Hypothalamus (tissue), 51 donors: Measurements from ENCODE around the gene SH3BGRL2.
"Not testable (repeated sequence)": the region's sequence is repeated elsewhere in the genome, so short reads cannot be mapped to it uniquely, and the experiment has no call there.

Experiments
- DNase-seq, 51 donors: peaks; one replicate each; lab custom pipeline; 2025; lab: John Stamatoyannopoulos, UW

SH3BGRL2 gene

DNA sequence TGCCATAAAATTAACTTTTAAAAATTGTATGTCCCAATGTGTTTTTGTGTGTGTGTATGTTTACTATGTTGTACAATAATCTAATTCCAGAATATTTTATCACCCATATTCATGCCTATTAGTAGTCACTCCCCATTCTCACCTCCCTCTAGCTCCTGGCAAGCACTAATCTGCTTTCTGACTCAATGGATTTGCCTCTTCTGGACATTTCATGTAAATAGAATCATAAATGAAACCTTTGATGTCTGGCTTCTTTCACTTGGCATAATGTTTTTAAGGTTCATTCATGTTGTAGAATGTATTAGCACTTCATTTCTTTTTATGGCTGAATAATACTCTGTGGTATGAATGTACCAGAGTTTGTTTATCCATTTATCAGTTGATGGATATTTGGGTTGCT, 15.4 kb downstream of the SH3BGRL2 start:
- DNase-seq: no peak

DNA sequence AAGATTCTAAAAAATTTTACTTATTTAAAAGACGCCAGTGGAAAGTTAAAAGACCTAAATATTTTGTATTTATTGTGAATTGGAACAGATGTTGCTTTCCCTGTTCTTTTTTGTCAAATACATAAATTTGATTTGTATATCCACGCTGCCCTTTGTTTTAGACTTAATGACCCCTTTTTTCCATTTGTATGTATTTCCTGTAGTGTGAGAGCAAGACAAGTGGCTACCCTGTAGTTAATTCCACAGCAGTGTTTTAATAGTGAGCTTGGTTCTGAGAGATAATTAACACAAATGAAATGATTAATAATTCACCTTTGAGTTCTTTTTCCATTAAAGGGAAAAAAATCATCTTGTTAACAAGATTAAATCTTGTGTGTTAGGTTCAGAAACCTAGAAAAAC, 16.6 kb downstream of the SH3BGRL2 start:
- no peak for DNase-seq

DNA sequence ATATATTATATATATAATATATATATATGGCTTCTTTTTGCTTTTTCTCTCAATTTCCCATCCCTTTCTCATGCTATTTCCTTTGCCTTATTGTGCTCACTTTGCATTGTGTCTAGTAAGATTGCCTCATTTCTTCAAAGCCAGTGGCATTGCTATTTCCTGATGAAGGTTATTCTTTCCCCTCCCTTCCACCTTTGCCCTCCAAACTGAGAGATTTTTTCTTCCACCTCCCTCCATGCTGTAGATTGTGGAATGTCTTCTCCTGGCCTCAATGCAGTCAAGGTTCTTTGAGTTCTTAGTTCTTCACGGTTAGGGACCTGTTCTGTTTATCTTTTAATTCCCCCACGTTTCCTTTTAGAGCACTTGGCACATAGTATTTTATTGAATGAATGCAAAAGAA, 17.2 kb downstream of the SH3BGRL2 start:
- no peak for DNase-seq

DNA sequence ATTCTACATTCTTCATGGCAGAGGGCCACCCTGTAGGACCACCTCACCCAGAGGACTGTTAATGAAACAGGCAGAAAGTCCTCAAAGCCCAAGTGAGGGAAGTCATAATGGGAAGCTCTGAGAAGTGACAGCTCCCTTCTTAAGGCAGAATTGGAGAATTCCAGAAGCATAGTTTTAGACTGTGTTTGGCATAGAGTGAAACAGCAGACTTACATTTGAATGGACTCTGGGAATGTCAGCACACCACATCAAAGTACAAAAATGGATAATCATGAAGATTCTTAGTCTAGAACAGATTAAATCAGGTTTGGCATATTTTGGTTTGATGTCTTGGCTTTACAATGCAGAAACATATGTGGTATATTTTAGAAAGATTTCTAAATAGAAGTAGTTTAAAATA, 17.9 kb downstream of the SH3BGRL2 start:
- DNase-seq: no peak

DNA sequence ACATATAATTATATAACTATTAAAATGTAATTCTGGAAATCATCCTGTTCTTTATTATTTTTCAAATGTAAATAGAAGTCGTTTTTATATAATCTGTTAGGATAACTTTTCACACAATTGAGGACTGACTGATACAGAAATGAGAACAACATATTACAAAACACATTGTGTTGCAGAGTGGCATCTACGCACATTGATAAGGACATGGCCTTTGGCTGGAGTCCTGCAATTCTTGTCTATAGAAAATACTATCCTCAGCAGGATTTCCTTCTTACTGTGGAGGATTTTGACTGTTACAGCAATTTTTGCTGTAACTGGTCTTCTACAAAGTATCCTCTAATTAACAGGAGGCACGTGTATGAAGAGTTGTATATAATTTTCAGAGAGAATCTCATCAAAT, 19.8 kb downstream of the SH3BGRL2 start:
- DNase-seq: no peak

DNA sequence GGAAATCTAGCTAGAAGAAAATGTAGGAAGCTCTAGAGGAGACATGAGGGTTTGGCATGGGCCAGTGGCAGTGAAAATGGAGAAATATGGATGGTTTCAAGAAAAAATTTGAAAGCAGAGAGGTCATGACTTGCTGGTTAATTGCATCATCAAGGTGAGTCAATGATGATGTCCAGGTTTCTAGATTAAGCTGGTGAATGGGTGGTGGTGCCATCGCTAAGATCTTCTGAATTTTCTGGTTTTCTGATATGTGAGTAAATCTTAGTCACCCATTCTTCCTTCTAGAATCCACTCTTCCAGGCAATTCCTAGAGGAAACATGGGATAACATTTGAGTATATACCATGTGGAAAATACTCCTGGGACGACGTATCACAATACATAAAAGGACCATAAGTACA, 25.0 kb downstream of the SH3BGRL2 start:
- no peak for DNase-seq

DNA sequence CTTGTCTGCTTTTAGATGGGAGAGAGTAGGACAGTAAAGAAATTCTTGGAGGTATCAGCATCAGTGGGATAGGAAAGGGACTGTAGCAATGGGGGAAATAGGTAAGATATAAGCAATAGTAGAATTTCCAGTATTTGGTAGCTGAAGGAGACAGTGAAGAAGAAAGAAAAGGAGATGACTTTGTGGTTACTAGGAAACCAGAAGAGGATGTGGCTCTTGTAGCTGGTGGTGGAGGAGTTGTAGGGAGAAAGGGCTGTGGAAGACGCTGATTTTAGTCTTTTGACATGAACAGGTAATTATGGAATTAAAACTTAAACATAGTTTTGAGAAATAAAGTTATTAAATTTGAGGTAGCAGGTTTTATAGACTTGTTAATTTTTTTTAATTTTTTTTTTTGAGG, 26.1 kb downstream of the SH3BGRL2 start:
- DNase-seq: no peak

DNA sequence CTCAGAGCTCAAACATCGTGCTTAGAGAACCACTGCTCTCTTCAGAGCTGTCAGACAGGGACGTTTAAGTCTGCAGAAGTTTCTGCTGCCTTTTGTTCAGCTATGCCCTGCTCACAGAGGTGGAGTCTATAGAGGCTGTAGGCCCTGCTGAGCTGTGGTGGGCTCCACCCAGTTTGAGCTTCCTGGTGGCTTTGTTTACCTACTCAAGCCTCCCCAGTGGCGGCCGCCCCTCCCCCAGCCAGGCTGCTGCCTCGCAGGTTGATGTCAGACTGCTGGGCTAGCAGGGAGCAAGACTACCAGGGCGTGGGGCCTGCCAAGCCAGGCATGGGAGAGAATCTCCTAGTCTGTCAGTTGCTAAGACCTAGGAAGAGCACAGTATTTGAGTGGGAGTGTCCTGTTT, 32.5 kb downstream of the SH3BGRL2 start:
- not testable (repeated sequence) for DNase-seq

DNA sequence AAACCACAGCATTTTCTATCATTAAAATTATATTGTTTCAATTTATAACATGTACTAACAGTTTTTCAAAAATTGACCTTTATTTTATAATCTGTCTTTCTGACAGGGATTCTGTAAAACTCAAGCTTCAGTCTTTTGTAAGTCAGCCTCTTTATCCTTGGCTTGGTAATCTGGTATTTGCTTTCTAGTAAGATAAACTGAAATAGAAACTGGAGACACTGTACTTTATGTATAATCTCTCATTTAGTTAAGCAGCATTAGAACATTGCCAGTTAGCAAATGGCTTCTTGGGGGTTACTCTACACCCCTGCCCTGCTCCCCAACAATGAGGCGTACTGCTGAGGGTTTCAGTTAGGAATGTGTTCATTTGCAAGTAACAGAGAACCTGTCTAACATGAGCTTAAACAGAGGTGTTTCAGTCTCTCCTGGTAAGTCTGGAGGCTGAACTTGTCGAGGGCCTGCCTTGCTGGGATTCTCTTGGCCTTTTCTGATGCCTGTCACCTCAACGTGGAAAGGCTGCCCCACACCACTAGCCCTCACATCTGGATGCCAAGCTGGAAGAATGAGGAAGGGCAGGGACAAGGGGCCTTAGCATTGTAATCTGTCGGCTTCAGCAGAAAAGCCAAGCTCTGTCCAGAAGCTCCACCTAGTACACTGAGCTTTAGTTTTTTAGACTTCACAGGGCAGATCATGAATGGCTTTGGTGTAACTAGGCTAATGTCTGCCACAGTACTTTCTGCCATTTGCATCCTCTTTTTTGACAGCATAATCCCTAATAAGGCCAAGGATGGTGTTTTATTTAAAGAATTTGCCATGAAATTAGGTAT, 34.8 kb downstream of the SH3BGRL2 start:
- DNase-seq: no peak

DNA sequence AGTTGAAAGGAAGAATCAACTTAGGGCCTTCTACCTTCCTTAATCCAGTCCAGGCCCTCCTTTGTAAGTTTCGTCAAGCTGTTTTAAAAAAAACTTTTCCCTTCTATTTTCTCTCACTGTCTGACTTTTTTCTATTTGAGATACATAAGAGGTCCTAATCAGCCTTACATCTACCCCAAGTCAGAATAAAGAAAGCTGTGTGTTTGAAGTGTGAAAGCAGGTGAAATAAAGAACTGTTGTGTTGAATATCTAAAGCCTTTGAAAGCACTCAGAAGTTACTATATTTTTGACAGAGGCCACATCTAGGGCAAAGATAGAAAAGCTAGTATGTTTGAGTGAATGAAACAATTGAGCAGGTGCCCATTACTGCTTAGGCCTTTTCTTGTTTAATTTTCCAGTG, 35.5 kb downstream of the SH3BGRL2 start:
- DNase-seq: no peak

DNA sequence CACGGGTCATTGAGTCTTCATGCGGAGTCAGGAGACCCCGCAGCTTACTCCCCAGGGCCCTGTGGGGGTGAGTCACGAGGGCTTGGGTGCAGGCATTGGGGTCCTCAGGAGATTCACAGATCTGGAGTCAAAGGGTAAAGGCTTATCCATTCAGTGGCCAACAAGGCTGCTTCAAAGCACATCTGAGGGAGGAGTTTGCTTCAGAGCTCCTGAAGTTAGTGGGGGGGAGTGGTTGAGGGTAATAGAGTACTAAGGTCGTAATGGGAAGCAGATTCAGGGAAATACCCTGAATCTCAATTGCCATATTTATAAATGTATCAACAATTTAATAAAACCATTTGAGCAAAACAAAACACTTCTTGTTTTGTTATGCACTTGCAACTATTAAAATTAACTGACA, 37.3 kb downstream of the SH3BGRL2 start:
- DNase-seq: no peak

DNA sequence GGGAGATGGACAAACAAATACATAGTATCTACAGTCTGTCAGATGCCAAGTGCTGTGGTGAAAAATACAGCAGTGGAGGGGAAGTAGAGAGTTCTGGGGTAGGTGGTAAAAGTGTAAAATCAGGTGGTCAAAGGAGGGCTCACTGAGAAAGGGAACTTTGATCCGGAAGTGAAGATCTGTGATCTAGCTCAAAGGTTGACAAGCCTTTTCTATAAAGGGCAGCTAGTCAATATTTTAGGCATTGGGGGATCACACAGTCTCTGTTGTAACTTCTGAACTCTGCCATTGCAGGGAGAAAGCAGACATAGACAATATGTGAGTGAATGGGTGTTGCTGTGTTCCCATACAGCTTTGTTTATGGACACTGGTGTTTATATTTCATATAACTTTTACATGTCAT, 38.6 kb downstream of the SH3BGRL2 start:
- DNase-seq: no peak

DNA sequence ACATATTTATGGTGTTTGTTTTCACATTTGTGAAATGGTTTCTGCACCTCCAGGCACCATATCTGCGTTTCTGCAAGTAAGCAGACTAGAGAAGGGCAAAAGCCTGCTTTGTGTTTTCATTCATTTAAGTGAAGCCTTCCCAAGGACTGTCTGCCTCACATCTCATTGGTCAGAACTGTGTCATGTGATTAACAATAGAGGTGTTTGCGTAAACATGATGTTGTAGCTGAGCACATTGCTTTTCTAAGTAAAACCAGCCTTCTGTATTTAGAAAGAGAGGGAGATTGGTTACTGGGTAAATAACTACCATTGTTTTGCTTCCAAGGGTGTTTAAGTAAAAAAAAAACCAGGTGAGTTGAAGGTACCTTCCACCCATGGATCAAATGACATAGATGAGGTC, 39.7 kb downstream of the SH3BGRL2 start:
- DNase-seq: no peak

DNA sequence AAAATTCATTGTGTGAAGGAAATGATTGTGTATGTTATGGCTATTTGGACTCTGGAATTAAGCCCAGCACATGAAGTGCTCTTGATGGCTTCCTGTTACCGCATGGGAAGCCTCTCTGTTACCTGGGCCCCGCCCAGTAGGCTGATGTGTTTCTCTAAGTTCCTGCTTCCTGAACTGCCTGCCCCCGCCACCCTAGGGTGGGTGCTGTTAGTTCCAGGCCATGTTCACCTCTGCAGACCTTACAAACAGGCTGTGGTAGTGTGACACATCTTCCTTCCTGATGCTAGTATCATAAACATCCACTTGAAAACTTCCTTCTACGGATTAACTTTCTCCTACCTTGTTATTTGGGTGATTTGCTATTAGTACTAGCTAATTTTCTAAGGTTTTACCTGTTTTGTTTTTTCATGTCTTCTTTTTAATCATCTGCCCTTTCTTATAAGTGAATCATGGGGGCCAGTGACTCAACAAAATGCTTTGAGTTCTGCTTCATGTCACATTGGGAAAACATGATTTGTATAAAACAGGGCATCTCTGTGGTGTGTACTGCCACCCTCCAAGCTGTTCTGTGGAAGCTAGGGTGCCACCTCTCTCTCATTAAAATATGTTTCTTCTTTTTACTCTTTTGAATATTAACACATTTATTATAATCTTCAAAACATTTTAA, 40.6 kb downstream of the SH3BGRL2 start:
- peak in 1 of 51 donors; percentile 24 for DNase-seq

DNA sequence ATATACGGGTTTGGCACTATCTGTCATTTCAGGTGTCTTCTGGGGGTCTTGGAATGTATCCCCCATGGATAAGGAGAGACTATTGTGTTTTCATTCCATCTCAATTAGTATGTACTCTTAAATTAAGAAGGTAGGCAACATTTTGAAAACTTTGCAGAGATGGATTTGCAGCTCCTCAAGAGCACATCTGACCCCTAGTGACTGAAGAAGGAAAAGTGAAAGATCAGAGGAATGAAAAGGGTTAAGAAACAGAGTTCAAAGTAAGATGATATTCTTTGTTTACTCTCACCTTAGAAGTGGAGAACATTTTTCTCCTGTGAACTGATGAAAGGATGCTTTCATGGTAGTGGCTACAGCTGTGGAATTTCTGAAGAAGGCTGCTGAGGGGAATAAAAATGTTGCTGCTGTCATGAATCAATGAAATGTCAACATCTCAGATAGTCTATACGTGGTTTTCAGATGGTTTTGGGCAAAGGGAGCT, 41.5 kb downstream of the SH3BGRL2 start:
- no peak for DNase-seq

DNA sequence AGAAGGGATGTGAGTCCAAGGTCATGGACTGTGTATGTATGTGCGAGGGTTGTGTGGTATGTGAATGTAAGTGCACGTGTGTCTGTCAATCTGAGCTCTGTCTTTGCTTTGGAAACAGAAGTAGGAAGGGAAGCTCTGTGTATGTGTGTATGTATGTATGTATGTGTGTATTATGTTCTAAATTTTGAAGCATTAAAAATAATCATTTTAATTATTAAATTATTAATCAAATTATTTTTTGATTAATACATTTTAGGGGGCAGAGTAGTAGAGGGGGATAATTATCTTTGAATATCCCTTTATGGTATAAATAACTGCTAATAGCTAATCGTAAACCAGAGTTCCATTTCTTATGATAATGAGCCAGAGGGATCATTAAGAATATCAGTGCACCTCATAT, 42.8 kb downstream of the SH3BGRL2 start:
- no peak for DNase-seq

DNA sequence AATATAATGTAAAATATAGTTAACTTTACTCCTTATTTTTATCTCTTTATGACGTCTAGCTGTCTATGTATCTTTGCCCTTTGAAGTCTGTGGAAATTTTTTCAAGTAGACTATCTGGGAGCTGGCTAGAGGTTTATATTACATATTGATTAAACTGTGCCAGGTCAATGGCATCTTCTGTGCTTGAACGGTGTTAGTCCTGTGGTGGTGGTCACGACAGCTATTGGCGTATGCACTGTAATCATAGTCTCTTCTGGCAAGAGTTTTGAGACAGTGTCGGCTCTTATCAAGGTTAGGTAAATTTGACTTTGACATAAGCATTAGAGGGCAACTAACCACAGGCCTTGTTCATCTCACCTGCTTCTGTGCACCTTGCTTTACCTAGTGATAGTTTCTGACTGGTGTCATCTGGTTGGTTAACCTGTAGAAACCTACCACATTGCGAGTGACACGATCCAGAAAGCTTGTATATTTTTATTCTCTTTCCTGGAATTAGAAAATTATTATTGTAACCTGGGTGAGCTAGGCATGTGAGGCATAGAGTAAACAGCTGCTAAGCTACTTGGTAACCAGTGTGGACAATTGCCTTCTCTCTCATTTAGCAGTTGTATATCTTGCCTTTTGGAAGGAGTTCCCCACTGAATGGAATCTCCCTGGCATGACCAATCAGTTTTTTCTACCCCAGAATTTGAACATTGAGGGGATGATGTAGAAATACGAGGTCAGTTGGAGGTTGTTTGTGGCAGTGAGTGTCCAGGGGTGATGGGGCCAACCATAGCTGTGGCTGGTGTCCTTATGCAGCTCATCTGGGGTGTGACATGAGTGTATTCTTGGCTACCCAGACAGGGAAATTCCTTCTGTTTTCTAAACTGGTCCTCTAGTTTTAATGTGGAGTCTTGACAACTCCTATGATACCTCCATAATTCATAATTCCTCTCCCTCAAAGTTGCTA, 45.9 kb downstream of the SH3BGRL2 start:
- no peak for DNase-seq

DNA sequence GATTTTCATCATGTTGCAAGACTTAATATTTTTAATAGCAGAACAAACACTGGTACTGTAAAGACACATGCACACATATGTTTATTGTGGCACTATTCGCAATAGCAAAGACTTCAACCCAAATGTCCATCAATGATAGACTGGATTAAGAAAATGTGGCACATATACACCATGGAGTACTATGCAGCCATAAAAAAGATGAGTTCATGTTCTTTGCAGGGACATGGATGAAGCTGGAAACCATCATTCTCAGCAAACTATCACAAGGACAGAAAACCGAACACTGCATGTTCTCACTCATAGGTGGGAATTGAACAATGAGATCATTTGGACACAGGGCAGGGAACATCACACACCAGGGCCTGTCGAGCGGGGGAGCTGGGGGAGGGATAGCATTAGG, 51.6 kb downstream of the SH3BGRL2 start:
- DNase-seq: not testable (repeated sequence)

DNA sequence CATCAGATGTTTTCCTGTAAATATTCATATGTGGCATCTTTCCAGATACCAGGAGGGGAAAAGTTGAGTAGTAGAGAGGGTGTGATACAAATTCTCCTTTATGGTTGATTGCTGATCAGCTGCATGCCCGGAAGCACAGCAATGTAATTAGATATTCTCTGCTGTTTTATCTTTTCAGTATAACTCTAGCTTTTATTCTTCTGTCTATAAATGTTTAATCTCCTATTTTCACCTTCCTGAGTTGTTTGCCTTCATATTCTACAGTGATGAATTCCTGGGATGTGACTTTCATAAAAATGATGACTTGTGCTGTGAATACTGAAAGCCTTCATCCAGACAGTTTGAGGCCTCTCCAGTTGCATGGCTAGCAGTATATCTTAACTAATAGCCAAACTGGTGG, 53.7 kb downstream of the SH3BGRL2 start:
- no peak for DNase-seq

DNA sequence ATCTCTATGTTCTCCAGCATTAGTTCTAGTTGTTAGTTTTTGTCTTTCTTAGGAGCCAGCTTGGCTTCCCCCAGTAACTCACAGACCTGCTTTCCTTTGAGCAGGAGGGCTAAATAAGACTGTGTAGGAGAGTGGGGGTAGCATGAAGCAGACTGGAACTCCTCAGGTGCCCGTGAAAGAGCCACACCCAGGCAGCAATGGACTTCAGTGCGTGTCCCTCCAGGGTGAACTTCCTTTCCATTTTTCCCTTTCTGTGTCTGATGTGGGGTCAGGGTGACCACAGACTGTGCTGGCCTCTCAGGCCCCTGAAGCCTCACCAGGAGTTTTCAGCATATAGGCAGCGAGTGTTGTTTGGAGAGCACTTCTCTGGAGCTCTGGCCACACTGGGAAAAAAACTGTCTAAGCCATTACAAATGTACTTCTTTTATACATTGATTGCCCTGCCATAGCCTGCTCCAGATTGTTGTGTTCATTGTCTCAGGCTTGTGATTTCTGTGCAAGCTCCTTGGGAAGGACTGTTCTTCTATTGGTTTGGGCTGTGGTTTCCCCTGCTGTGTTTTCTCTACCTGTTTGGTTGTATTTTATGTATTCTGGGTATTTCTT, 55.7 kb downstream of the SH3BGRL2 start:
- DNase-seq: no peak

DNA sequence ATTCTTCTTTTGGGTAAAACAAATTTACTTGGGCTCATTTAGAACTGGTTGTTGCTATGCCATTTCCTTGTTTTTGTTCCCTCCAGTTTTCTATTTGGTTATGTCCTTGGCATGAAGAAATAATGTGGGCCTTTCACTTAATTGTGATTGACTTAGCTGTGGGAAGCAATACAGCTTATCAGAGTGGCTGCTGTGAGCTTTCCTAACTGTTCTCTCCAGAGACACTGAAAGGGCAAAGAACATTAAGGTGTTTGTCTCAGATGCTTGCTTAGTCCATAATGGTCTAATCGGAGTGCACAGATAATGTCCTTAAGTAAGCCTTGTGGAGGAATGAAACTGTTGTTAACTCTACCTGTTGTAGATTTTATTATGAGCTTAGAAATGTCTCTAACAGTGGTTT, 56.6 kb downstream of the SH3BGRL2 start:
- DNase-seq: peak in 1 of 51 donors; percentile 53
